ENCODE data around the gene NRG3.
A peak's percentile ranks its signal among the peaks of the same experiment; 100 is the strongest.

The NRG3 gene

GRCh38 chr10:81884856-81885255, 9.9 kb downstream of the NRG3 start:
- DNase-seq (ENCODE audit: low read depth in 2 of 2), result no peak

GRCh38 chr10:81885491-81885890, 10.5 kb downstream of the NRG3 start:
- no peak for DNase-seq (ENCODE audit: low read depth in 2 of 2)

GRCh38 chr10:81886939-81887338, 11.9 kb downstream of the NRG3 start:
- DNase-seq (ENCODE audit: low read depth in 2 of 2), result no peak

GRCh38 chr10:81889181-81889769, 14.3 kb downstream of the NRG3 start:
- DNase-seq (ENCODE audit: low read depth in 2 of 2), result no peak

GRCh38 chr10:81894616-81895015, 19.6 kb downstream of the NRG3 start:
- no peak for DNase-seq (ENCODE audit: low read depth in 2 of 2)

GRCh38 chr10:81898518-81898917, 23.5 kb downstream of the NRG3 start:
- no peak for DNase-seq (ENCODE audit: low read depth in 2 of 2)

GRCh38 chr10:81900989-81901388, 26.0 kb downstream of the NRG3 start:
- no peak for DNase-seq (ENCODE audit: low read depth in 2 of 2)

- no peak for DNase-seq (ENCODE audit: low read depth in 2 of 2)
Measured at GRCh38 chr10:81903472-81903871, 28.5 kb downstream of the NRG3 start.

GRCh38 chr10:81905161-81905560, 30.2 kb downstream of the NRG3 start:
- no peak for DNase-seq (ENCODE audit: low read depth in 2 of 2)

GRCh38 chr10:81909453-81909852, 34.5 kb downstream of the NRG3 start:
- no peak for DNase-seq (ENCODE audit: low read depth in 2 of 2)

- DNase-seq (ENCODE audit: low read depth in 2 of 2), result no peak
Measured at GRCh38 chr10:81911328-81911727, 36.3 kb downstream of the NRG3 start.

- no peak for DNase-seq (ENCODE audit: low read depth in 2 of 2)
Measured at GRCh38 chr10:81914736-81915503, 39.9 kb downstream of the NRG3 start.

- DNase-seq (ENCODE audit: low read depth in 2 of 2), result no peak
Measured at GRCh38 chr10:81915504-81915897, 40.5 kb downstream of the NRG3 start.

- DNase-seq (ENCODE audit: low read depth in 2 of 2), result no peak
Measured at GRCh38 chr10:81917666-81918065, 42.7 kb downstream of the NRG3 start.

GRCh38 chr10:81918766-81919165, 43.8 kb downstream of the NRG3 start:
- no peak for DNase-seq (ENCODE audit: low read depth in 2 of 2)

GRCh38 chr10:81920213-81920829, 45.3 kb downstream of the NRG3 start:
- DNase-seq (ENCODE audit: low read depth in 2 of 2), result peak in 1 of 2 donors; percentile 1

- no peak for DNase-seq (ENCODE audit: low read depth in 2 of 2)
Measured at GRCh38 chr10:81928119-81928518, 53.1 kb downstream of the NRG3 start.

- DNase-seq (ENCODE audit: low read depth in 2 of 2), result no peak
Measured at GRCh38 chr10:81943583-81943982, 68.6 kb downstream of the NRG3 start.

GRCh38 chr10:81944609-81945008, 69.6 kb downstream of the NRG3 start:
- DNase-seq (ENCODE audit: low read depth in 2 of 2), result no peak

- DNase-seq (ENCODE audit: low read depth in 2 of 2), result no peak
Measured at GRCh38 chr10:81949283-81949682, 74.3 kb downstream of the NRG3 start.

GRCh38 chr10:81950358-81950757, 75.4 kb downstream of the NRG3 start:
- no peak for DNase-seq (ENCODE audit: low read depth in 2 of 2)

GRCh38 chr10:81953420-81953819, 78.4 kb downstream of the NRG3 start:
- DNase-seq (ENCODE audit: low read depth in 2 of 2), result no peak

- DNase-seq (ENCODE audit: low read depth in 2 of 2), result no peak
Measured at GRCh38 chr10:81957976-81958375, 83.0 kb downstream of the NRG3 start.
